NCI-H1105 treated with DMSO at 0.1 percent for 48 hours (cell line): ENCODE measurements around the gene CENPX.
A peak's percentile ranks its signal among the peaks of the same experiment; 100 is the strongest.

Experiments
- DNase-seq: peaks from one replicate; lab custom pipeline; 2025; lab: John Stamatoyannopoulos, UW

Gene CENPX

DNA sequence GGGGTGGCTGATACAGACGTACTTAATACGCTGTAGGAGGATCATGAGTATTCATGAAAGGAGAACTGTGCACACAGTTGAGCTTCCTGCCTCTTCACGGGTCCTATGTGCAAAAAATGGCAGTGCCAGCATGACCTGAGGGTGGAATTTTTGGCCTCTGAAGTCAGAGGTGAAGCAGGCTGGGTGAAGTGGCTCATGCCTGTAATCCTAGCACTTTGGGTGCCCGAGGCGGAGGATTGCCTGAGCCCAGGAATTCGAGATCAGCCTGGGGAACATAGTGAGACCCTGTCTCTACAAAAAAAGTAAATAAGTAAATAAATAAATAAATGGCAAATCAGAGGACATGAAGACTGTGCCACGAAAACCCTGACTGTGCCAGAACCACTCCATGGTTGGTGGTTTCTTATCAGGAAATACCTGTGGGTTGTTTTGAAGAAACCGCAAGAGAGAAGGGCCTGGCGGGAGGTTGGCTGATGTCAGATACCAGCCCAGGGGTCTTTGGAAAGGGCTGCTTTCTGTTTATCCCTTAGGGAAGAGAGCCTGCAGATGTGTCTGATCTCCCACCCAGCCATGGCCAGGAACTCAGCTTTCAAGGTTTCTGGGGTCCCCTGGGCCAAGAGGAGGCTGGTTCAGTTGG is 41.9 kb downstream of the CENPX start:
- no peak for DNase-seq

DNA sequence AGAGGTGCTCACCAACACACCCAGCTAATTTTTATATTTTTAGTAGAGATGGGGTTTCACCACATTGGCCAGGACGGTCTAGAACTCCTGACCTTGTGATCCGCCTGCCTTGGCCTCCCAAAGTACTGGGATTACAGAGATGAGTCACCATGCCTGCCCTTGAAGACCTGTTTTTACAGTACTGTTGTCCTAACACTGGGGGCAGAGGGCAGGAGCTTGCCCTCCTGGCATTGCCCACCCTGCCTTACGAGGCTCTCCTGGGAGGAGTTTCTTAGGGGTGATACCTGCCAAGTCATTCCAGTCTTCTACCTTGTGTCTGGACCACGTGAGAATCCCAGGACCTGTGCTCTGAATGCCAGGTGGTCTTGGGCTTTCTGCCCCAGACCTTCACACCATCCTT is 42.6 kb downstream of the CENPX start:
- DNase-seq, result no peak

DNA sequence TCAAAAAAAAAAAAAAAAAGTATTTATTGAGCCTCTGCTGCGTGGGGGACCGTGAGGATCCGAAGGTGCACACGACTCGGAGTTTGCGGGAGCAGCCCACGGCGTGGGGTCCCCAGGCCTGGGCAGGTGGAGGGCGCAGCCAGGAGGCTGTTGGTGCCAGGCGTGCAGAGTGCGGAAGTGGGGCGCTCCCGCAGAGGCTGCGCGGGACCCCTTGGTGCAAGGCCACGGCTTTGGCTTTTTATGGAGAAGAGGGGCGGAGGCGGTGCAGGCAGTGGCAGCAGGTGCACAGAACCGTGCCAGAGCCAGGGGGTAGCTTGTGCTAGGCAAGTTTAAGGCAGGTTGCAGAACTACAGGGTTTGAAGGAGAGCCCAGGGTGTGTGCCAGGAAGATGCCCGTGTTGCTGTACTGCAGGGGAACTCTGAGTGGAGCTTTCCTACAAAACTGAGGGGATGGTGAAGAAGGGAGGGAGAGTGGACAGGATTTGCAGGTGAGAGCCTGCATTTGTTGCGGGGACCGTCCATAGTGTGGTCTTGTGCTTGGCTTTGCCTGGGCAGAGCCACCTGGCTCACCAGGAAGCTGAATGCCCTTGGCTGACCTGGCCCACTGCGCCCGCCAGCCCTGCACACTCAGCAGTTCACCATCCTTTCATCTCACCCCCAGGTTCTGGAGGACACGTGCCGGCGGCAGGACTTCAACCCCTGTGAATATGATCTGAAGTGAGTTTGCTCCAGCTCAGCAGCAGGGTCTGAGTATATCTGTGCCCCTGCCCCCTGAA is 44.0 kb downstream of the CENPX start:
- DNase-seq, result no peak

DNA sequence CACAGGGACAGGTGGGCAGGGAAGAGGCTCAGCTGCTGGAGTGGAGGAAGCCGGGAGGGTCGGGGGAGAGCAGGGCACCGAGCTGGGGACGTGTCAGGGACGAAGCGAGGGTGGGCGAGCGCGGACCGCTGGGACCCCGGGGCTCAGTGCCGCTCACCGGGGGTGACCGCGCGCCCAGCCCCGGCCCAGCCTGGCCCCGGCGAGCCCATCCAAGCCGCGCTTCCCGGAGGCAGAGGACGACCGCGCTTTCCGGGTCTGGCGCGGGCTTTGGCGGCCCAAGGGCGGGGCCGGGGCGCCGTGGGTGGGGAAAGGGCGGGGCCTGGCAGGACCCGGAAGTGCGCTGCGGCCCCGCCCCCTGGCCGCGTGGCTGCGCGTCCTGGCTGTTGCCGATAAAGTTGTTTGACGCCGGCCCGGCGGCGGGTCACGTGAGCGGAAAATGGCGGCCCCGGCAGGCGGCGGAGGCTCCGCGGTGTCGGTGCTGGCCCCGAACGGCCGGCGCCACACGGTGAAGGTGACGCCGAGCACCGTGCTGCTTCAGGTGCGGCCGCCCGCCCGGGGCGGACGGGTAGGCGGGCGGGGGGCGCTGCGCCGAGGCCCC is 45.4 kb downstream of the CENPX start, which contains the start of gene ASPSCR1:
ASPSCR1 (plus strand) TSS at position 419 of the 598 bp plus-strand sequence; CDS start at position 437, 18 bp downstream.
- peak; percentile 74 for DNase-seq

DNA sequence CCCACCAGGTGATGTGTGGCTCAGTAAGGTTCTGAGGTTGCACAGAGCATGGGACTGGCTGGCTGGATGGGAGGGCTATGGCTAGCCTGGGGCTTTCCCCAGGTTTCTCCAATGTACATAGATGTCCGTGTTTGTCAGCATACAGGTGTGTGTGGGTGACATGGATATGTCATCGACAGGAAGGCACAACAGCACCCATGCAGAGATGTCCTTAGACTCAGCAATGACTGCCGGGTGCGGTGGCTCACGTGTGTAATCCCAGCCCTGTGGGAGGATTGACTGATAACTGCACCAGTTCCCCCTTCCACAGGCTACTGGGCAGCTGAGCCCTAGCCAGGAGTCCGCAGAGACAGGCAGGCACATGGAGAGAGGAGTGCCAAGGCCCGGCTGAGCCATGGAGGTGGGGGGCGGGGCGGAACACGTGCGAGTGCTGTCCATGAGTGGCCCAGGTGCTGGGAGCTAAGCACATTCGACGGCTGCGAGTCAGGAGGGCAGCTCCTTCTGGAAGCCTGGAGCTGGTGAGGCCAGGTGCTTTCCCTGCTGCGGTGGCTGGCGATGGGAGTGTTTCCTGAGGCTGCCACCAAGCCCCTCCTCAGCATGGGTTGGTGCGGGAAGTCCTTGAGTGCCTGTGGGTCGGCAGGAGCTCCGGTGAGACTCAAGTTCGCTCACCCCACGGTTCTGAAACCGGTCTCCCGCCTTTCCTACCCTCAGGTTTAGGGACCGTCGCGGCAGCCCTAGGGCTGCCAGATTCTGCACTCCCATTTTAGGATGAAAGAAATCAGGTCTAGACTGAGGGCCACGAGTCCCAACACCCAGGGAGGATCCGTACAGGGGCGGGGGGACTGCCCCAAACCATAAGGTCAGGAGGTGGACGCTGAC is 46.1 kb downstream of the CENPX start:
- peak; percentile 24 for DNase-seq

DNA sequence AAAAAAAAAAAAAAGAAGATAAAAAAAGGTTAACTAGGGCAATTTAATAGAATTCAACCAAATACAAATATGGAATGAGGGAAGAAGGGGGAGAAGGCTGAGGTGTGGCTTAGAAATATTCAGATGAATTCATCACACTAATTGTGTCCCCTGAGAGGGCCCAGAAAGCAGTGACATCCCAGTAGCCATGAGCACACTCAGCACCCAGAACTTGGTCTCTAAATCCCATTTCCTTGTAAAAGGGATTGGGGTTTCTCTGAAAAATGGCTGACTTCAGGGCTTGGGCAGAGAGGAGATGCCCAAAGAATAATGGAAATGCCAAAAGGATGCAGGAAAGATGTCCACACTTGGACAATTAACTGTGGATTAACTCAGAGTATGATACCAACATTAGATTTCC is 49.2 kb downstream of the CENPX start:
- no peak for DNase-seq

DNA sequence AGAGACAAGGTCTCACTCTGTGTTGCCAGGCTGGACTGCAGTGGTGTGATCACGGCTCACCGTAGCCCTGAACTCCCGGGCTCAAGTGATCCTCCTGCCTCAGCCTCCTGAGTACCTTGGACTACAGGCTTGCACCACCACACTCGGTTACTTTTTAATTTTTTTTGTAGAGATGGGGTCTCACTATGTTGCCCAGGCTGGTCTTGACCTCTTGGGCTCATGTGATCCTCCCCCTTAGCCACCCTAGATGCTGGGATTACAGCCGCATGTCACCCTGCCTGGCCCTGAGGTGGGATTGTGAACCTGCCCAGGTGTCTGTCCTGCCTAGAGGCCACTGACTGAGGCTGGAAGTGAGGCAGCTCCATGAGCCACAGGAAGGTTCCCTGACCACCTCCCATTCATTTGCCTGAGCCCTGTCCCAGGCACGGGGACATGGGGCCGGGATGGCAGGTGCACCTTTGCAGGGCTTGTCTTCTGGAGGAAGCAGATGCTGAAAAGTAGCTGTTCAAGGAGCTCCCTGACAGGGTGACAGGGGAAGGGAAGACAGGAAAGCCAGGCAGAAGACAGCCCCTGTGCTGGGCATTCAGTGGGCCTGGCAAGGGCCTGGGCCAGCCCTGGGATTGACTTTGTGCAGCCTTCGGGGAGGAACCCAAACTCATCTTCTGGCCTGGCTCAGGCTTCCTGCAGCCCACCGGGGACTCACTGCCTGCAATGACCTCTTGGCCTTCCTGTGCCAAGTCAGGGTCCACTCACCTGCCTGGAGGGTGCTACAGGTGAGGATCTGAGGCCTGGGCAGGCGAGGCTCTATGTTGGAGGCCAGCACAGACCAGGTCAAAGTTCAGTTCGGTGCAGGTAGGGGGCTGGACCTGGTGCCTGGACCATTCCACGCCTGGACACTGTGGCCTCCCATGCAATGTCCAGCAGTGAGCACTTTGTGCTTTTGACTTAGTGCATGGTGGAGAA is 53.5 kb downstream of the CENPX start:
- no peak for DNase-seq
